Stimulated activated CD8-positive, alpha-beta memory T cell treated with anti-CD3 and anti-CD28 coated beads, Interleukin-4, amount 100 ng/mL, for 1 hour (primary cell): ENCODE measurements around the gene XRN1.
"Not testable (repeated sequence)": the region's sequence is repeated elsewhere in the genome, so short reads cannot be mapped to it uniquely, and the experiment has no call there.

Source experiments
- DNase-seq, 2 donors: peaks; one replicate each; pipeline ENCODE4 v3.0.0-alpha.2; 2020; ENCODE audit warnings: low read depth in 2 of 2, low spot score in 1 of 2

The XRN1 gene

DNA sequence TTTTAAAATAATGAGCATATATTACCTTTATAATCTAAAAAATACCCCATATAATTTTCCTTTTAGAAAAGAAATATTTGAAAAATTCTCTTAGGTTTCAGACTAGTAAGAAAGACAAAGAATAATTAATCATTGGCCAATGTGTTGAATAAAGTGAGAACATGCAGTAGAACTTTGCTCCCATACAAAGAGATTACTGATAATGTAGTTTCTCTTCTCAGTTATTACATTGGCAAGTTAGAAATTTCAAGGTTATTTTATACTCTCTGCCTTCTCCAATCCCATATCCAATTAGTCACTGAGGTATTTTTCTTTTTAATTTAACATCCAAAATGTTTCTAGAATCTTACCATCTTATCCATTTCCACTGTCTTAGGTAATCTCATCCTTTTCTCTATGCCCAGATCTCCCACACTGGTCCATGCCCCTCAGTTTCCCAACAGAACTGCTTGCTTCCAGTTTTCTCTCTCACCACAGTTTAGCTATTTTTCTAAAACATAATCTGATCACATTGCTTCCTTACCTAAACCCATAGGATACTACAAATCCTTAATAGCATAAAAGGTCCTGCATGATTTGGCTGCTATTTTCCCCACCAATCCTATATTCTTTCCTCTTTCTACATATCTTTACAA, 10.8 kb downstream of the XRN1 start:
- no peak for DNase-seq

DNA sequence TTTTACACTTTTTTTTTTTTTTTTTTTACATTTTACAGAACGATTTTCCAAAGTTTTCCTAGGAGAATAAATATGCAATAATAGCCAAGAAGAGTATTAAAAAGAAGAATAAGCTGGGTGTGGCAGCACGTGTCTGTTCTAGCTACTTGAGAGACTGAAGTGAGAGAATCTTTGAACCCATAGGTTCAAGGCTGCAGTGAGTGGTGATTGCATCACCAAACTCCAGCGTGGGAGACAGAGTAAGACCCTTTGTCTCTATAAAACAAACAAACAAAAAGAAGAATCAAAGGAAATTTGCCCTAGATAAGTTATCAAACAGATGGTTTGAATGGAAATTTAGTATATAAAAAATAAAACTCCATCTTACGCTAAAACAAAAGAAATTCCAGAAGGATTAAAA, 13.3 kb downstream of the XRN1 start:
- DNase-seq, result no peak

DNA sequence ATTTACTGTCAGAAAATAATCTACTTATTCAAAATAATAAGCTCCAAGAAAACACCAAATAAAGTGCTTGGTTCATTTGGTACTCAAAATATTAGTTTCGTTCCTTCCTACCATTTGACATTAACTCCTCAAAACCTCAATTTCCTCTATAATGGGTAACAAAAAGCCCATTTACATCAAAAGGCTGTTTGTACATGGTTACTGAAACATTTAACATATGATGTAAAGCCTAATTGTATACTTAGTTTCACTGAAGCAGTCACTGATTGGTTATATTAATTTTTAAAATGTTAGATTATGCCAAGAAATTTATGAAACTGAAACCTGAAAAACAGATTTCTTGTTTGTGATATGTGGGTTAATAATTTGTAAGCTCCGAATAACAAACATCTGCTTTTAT, 14.7 kb downstream of the XRN1 start:
- no peak for DNase-seq

DNA sequence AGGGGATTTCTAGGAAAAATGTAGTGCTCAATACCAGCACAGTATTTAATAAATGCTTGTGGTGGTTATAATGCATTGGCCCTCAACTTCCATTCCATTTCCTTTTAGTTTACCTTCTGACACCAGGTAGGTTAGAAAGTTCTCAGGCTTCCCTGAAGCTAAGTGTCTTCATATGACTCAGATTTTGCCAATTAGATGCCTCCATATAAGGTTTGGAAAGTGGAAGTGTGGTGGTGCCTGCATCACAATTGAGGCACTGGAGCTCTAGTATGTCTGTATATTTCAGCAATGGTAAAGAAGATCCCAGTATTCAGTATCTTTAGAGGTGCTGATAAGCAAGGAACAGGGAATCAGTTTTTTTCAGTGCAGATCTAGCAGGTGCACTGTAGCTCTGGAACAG, 18.3 kb downstream of the XRN1 start:
- DNase-seq, result no peak

DNA sequence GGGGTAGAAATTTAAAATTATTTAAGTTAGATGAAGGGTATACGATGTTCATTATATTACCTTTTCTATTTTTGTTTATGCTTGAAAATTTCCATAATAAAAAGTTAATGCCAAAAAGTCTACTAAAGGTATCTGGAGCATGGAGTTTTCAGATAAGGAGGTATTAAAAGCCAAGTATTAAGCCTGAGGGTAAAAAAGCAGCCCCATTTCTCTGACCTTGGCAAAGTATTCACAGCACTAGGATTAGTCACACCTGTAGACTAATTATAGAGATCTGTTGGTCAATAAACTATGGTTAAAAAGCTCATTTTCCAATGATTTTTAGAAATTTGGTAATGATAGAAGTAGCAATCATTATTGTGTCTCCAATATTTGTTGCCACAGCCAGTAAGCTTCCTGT, 23.1 kb downstream of the XRN1 start:
- no peak for DNase-seq

DNA sequence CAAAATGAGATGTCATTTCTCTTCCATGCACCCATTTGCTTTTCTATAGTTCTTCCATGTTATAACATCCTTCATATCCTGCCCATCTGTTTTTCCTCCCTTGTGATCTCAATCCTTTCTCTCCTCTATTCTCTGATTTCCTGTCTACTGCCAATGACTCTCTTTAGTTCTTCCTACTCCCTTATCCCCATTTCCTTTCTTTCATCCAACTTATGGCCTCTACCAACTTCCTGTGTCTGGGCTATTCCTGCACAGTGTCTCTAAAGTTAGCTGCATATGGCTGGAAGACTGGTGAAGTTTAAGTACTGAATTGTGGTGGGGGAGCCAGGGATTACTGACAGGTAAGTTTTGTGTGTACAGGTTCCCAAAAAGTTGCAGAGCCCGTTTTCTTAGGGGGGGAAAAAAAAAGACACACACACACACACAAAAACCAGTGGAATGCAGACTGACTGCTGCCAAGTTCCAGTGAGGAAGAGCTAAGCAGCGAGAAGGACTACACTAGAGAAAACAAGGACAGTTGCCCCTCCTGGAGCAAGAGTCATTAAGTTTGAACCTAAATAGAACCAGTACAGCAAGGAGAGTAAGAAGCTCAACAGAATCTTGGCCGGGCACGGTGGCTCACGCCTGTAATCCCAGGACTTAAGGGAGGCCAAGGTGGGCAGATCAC, 28.8 kb downstream of the XRN1 start:
- no peak for DNase-seq

DNA sequence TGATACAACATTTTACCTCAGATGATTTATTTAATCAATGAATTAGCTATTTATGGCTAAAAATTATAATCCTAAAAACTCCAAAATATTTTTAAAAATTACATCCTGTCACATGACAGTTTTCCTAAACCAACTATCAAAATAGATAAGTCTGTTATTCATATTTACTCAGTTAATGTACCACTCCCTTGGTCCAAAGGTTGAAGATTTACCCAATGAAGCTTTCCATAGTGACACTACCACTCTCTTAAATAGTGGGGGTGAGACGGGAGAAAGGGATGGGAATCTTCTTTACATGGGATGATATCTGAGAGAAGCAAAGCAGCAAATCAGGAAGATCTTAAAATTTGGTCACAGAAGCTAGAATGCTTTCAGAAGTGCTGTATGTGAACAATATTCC, 30.5 kb downstream of the XRN1 start:
- DNase-seq, result no peak

DNA sequence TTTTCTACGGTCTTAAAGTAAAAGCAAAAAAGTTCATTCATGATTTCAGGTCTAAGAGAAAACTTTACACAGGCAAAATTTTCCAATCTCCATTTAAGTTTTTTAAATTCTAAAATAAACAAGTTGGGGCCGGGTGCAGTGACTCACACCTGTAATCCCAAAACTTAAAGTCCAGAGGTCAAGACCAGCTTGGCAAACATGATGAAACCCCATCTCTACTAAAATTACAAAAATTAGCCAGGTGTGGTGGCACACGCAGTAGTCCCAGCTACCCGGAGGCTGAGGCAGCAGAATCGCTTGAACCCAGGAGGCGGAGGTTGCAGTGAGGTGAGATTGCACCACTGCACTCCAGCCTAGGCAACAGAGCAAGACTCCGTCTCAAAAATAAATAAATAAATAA, 47.3 kb downstream of the XRN1 start:
- not testable (repeated sequence) for DNase-seq

DNA sequence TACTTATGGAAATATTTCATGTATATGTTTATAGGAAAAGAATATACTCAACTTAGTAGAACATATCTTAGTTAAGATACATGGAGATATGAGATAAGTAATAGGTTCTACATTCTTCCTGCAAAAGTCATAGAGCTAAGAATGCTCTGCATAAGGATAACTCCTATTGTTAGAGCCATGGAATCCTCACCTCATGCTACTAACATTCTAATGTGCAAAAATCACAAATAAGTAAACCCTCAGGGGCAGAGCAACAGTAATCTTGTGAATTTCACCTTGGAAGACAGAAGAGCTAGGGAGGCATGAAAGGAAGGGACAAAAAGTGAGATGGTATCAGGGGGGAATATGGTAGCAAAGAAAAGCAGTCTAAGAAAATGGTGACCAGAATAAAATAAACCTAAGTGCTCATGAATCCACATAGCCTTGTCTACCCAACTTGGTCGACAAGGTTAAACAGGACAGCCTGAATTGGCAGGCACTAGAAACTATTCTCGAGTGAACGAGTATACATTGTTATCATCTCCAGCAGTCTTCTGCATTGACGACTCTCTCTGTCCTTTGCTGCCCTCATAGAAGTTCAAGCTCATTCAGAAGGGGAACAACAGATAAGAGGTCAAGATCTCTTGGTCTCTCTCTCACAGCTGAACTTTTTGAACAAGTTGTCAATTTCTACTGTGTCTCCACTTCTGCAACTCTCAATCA, 52.8 kb downstream of the XRN1 start:
- no peak for DNase-seq

DNA sequence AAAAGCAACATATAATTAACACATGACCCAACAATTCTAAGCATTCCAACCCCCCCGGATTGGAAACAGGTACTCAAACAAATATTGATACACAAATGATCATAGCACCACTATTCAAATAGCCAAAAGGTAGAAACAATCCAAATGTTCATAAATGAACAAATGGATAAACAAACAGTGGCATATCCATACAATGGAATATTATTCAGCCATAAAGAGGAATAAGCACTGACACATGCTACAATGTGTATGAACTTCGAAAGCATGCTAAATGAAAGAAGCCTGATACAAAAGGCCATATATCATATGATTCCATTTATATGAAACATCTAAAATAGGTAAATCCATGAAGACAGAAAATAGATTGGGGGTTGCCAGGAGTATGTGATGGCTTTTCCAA, 62.8 kb downstream of the XRN1 start:
- DNase-seq, result no peak

DNA sequence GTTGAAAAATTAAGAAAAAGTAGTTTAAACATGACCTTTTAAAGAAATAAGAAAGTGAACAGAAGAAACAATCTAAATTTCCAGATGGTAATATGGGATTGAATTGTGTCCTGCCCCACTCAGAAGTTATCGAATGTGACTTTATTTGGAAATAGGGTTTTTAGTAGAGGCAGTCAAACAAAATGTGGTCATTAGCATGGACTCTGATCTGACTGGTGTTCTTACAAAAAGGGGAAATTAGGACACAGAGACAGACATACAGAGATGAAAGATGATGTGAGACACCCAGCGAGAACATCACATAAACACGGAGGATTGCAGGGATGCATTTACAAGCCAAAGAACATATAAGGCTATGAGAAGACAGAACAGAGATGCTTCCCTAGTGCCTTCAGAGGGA, 73.2 kb downstream of the XRN1 start:
- DNase-seq, result no peak

DNA sequence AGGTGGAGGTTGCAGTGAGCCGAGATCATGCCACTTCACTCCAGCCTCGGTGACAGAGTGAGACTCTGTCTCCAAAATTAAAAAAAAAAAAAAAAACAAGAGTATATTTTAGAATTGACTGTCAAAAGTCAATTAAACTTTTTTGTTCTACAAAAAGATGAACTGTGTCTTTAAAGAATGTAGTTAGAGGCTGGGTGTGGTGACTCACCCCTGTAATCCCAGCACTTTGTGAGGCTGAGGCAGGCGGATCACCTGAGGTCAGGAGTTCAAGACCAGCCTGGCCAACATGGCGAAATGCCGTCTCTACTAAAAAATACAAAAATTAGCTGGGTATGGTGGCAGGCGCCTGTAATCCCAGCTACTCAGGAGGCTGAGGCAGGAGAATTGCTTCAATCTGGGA, 78.3 kb downstream of the XRN1 start:
- not testable (repeated sequence) for DNase-seq

DNA sequence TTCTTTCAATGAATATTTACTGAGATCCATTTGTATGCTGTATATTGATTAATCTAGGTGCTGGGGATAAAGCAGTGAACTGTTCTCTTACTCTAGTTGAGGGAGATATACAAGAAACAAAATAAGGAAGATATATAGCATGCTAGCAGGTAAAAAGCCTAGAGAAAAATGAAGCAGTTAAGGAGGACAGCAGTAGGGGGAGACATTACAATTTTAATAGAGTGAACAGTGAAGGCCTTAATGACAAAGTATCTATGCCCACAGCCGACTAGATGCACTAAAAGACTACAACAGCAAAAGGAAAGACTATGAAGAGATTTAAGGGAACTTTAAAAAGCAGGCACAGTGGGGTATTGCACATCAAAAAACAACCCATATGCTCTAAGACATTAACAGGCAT, 81.4 kb downstream of the XRN1 start:
- no peak for DNase-seq

DNA sequence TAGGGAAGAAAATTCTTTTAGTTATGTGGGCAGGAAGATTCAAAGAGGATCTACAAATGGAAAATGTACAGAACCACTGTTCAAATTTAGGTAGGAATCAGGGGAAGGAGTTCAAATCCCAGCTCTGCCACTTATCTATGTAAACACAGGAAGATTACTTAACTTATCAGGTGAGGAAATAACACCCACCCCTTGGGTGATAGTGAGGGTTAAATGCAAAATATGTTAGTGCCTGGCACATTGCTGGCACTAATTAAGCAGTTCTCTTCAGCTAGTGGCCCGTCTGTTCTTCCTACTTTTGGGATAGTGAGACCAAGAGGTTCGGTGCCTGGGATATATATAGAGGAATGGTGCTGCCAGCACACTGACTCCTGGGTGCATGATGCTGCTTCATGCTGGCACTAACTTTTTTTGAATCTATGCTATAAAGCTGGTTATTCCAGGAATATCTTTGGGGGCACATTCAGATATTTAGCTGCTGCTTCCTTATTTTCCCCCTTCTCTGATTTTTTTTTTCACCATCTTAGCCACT, 83.8 kb downstream of the XRN1 start:
- no peak for DNase-seq

DNA sequence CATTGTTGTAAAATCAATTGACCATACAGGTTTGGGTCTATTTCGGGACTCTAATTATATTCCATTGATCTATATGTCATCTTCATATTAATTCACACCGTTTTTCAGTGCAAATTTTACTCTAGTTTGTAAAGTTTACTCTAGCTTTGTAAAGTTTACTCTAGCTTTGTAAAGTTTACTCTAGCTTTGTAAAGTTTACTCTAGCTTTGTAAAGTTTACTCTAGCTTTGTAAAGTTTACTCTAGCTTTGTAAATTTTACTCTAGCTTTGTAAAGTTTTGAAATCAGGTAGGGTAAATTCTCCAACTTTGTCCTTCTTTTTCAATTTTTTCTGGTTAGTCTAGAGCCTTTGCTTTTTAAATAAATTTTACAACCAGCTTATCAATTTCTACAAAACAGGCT, 84.4 kb downstream of the XRN1 start:
- not testable (repeated sequence) for DNase-seq

DNA sequence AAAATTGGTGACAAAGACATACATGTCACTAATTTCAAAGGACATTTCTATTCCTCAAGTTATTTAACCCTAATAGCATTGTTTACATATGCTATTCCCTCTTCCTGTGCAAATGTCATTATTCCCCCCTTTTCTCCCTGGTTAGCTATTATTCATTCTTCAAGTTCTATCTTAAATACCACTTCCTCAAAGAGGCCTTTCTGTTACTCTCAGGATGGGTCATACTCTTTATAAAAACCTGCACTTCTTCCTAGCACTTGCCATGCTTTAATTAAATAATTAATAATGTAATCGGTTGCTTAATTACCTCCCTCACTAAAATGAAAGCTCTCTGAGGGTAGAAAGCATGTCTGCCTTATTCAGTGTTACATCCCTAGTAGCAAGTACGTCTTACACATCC, 88.5 kb downstream of the XRN1 start:
- DNase-seq, result no peak

DNA sequence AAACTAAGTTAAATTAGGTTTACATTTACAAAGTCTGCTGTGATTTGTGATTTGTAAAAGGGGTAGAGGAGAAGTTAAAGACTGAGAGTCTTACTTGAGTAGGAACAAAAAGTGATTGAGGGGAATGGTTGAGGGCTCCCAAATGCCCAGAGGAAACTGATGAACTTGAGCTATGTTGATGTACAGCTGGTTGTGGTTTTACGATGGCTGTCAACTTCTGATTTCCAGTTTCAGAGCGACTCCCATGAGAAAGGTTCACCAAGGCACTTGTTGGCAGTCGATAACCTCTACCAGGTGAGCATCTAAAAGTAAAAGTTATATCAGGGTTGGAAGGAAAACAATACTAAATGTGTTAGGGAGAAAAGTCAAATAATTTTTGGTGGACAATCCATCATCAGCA, 91.0 kb downstream of the XRN1 start:
- DNase-seq, result no peak

DNA sequence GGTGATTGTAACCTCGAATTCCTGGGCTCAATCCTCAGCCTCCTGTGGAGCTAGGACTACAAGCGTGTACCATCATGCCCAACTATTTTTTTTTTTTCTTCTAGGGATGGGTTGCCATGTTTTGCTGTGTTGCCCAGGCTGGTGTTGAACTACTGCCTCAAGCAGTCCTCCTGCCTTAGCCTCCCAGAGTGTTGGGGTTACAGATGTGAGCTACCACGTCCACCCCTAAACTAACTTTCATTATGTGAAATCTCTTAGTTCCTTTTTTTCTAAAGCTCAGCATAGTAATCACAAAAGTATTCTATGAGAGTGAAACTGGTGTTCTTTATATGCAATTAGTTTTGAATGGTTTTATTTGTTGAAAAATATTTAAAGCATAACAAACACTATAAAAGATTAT, 92.1 kb downstream of the XRN1 start:
- no peak for DNase-seq

DNA sequence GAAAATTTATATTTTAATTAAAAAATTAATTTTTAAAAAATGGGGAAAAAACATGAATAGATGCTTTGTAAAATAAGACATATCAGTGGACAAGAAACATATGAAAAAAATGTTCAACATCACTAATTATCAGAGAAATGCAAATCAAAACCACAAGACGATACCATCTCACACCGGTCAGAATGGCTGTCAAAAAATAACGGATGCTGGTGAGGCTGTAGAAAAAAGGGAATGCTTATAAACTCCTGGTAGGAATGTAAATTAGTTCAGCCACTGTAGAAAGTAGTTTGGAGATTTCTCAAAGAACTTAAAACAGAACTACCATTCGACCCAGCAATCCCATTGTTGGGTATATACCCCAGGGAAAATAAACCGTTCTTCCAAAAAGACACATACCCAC, 93.8 kb downstream of the XRN1 start:
- DNase-seq, result no peak

DNA sequence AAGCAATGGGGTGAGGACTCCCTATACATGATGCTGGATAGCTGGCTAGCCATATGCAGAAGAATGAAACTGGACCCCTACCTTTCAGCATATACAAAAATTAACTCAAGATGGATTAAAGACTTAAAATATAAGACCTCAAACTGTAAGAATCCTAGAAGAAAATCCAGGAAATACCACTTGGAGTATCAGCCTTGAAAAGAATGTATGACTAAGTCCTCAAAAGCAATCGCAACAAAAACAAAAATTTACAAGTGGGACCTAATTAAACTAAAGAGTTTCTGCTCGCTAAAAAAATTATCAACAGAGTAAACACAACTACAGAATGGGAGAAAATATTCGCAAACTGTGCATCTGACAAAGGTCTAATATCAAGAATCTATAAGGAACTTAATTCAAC, 94.3 kb downstream of the XRN1 start:
- no peak for DNase-seq

DNA sequence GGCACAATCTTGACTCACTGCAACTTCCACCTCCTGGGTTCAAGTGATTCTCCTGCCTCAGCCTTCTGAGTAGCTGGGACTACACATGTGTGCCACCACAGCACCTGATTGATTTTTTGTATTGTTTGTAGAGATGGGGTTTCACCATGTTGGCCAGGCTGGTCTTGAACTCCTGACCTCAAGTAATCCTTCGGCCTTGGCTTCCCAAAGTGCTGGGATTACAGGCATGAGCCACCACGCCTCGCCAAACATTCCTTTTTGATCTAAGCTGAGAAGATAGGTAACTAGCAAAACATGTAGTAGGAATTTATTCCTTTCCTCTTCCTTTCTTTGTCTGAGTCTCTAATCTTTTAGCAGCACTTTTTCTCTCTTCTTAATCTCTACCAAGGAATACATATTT, 95.1 kb downstream of the XRN1 start:
- not testable (repeated sequence) for DNase-seq

DNA sequence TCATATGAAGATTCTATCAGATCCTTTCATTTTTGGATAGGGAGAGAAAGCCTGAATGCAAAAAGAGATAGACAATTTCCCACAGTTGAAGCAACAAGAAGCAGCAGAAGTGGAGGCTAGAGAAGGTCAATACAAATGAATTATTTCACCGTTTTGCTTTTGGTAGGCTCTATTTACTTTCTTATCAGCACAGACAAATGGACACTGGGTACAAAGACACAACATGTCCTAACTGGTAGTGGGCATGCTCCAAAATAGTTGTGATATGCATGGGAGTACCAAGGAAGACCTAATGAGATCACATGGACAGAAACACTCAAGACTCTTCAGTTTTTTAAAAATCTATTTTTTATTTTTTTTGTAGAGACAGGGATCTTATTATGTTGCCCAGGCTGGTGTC, 99.4 kb downstream of the XRN1 start:
- DNase-seq, result no peak
